OCI-M2 (cell line): Measurements from ENCODE around the gene ESPL1.

Experiments
- DNase-seq: peaks from one replicate; lab custom pipeline; 2025; ENCODE audit not compliant: unreplicated experiment; lab: John Stamatoyannopoulos, UW

The ESPL1 gene

GRCh38 chr12:53230108-53230845 is 37.8 kb upstream of the ESPL1 start:
- no peak for DNase-seq

GRCh38 chr12:53231671-53231920 is 36.5 kb upstream of the ESPL1 start:
- DNase-seq = no peak

GRCh38 chr12:53231921-53232645 is 36.0 kb upstream of the ESPL1 start, which contains the start of gene RARG:
Gene RARG, minus strand, starts transcription at chr12:53232209. Its CDS starts 4,664 bp downstream, at chr12:53227545.
- DNase-seq = no peak

GRCh38 chr12:53232646-53233461 is 35.2 kb upstream of the ESPL1 start:
- DNase-seq = no peak

- no peak for DNase-seq
Measured at GRCh38 chr12:53233671-53234121, 34.4 kb upstream of the ESPL1 start.

- no peak for DNase-seq
Measured at GRCh38 chr12:53234271-53234914, 33.7 kb upstream of the ESPL1 start.

GRCh38 chr12:53235164-53235563 is 32.9 kb upstream of the ESPL1 start:
- DNase-seq = no peak

GRCh38 chr12:53235742-53236442 is 32.2 kb upstream of the ESPL1 start:
- DNase-seq = no peak

- no peak for DNase-seq
Measured at GRCh38 chr12:53236443-53237111, 31.5 kb upstream of the ESPL1 start.

GRCh38 chr12:53239643-53240258 is 28.3 kb upstream of the ESPL1 start:
- no peak for DNase-seq

- DNase-seq = no peak
Measured at GRCh38 chr12:53241623-53242412, 26.3 kb upstream of the ESPL1 start.

GRCh38 chr12:53244337-53244736 is 23.8 kb upstream of the ESPL1 start:
- no peak for DNase-seq

GRCh38 chr12:53245286-53245685 is 22.8 kb upstream of the ESPL1 start:
- no peak for DNase-seq

- peak; percentile 19 for DNase-seq
Measured at GRCh38 chr12:53251477-53252348, 16.4 kb upstream of the ESPL1 start.

- no peak for DNase-seq
Measured at GRCh38 chr12:53252349-53252916, 15.7 kb upstream of the ESPL1 start.

- DNase-seq = no peak
Measured at GRCh38 chr12:53253298-53253697, 14.8 kb upstream of the ESPL1 start.

GRCh38 chr12:53254816-53255545 is 13.1 kb upstream of the ESPL1 start:
- no peak for DNase-seq
